NCI-H1105 treated with DMSO at 0.1 percent for 48 hours (cell line): Measurements from ENCODE around the gene DAGLA.

ENCODE experiments used
- DNase-seq: peaks from one replicate; lab custom pipeline; 2025; lab: John Stamatoyannopoulos, UW

DAGLA gene

DNA sequence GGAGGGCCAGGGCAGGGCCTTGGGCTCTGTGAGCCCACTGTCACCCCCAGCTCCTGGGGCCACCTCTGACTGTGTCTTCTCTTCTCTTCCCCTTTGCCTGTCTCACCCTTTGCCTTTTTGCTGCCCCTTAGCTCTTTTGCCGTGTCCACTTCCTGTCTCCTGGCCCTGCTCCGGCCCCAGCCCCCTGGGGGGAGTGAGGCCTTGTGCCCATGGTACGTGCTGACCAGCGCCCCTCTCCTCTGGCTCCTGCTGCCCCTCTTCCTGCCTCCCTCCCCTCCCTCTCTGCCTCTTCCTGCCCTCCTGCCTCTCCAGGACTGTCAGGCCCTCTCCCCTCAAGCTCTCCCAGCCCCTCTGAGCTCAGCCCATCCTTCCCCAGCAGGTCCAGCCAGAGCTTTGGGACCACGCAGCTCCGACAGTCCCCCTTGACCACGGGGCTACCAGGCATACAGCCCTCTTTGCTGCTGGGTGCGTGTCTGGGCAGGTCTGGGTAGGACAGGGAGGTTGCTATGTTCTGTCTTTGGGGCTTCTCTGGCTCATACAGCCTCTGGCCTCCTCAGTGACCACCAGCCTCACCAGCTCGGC lies 100.5 kb downstream of the DAGLA start:
- no peak for DNase-seq

DNA sequence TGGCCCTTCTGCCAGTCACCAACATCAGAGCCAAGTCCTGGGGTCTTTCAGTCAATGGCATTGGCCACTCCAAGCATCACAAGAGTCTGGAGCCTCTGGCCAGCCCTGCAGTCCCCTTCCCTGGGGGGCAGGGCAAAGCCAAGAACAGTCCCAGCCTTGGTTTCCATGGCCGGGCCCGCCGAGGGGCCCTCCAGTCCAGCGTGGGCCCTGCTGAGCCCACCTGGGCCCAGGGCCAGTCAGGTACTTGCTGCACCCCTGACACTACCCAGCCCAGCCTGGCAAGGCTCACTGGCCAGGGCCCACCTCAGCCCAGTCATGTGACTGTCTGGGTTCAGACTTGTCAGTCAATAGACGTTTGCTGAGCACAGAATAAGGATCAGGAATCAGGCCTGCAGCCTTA lies 101.4 kb downstream of the DAGLA start:
- DNase-seq = no peak

DNA sequence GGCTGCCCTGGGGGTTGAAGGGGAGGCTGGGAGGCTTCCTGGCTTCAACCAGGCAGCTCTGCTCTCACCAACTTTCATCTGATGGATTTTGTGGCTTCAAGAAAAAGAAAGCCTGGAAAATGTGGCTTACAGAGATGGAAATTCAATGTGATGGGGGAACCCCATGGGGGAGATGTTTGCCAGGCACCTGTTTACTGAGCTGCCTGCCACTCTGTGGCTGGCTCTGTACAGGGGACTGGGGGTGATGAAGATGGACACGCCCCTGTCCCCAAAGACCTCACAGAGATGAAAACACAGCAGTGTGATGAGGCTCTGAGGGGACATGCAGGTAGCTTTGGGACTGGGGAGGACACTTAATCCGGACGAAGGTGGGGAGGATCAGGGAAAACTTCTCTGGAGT lies 102.1 kb downstream of the DAGLA start:
- DNase-seq = no peak

DNA sequence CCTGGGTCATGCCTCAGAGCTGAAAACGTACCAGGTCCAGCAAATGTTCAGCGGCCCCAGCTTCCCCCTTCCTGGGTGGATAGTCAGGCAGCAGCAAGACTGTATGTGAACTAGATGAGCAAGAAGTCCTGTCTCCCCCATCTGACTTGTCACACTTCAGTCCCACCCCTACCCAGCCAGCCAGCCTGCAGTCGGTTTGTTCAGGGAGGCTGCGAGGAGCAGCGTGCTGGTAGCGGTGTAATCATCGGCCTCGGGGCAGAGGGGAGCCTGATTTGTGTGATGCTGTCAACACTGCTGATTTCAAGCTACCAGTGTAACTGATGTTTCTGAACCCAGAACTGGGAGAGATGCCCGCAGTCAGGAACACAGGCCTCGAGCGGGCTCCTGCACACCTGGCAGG lies 102.7 kb downstream of the DAGLA start:
- no peak for DNase-seq

DNA sequence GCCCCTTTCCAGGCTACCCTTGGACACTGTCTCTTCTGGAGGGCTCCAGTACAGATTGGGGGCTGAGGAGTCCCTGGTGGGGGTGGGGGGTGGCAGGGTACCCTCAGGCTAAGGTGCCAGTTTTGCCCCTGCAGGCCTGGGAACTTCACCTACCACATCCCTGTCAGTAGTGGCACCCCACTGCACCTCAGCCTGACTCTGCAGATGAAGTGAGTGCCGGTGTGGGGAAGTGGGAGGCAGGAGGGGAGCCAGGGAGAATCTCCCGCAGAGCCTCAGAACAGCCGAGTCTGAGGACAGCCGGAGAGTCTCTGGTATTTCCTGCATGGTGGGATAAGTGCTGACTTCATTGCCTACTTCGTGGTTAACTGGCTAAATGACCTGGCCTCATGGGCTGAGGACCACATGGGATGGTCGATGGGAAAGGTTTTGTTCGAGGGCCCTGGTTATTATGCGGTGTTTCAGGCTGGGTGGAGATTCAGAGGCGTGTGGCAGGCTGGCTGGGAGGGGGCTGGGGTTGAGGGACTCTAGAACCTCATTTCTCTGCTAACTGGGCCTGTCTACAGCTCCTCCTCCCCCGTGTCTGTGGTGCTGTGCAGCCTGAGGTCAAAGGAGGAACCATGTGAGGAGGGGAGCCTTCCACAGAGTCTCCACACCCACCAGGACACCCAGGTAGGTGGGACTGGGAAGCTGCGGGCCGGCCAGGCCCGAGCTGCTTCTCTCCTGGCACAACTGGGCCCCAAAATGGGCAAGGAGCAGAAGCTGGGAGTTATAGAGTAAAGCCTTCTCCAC lies 103.7 kb downstream of the DAGLA start:
- DNase-seq = no peak

DNA sequence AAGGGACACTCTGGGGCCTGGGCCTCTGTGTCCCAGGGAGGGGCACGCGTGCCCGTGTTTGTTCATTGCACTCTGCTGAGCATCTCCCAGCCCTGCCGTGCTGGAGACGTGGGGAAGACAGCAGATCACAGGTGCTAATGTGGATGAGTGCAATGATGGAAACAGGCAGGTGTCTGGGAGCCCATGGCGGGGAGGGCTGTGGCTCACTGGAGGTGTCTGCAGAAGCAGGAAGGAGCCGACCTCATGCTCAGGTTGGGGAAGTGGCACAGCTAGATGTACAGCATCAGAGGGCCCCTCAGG lies 104.3 kb downstream of the DAGLA start:
- DNase-seq = no peak

DNA sequence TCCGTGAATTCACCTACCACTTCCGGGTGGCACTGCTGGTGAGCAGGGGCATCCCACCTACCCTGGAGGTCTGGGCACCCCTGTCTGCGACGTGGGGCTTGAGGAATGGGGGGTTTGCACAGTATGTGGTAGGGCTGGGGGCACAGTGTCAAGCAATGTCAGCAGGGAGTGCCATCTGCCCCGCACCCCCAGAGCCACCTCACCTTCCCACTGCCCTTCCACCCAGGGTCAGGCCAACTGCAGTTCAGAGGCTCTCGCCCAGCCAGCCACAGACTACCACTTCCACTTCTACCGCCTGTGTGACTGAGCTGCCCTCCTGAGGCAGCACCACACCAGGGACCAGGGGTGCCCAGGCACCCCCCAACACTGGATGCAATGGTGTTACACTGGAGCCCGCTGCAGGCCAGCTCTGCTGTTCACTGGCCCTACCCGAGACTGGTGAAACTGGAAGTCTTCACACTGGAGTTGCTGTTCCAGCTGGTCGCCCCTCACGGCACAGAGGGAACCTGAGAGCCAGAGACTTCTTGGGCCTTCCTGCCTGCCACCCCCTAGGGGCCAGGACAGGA lies 105.7 kb downstream of the DAGLA start:
- no peak for DNase-seq

DNA sequence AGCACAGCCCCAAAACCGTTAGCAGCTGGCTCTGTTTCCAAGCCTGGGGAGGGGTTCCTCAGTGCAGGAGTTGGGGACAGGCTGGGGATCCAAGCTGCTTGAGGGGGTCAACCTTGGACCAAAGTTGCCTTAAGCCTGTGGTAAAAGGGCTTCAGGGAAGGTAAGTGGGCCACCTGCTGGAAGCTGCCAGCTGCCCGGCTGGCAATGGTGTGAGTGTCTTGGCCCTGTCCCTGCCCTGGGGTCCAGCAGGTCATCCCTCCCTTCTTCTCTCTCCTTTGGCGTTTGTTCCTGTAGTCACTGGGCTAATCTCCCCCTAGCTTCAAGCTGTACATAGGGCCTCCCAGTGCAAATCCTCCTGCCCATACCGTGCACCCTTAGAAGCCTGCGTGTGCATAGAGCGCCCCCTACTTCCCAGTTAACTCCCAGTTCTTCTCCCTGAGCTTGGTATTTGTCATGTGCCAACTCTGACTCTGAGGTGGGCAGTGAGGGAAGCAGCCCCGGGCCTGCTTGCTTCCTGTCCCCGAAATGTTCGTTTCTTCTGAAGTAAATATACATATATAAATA lies 107.8 kb downstream of the DAGLA start:
- peak; percentile 4 for DNase-seq

DNA sequence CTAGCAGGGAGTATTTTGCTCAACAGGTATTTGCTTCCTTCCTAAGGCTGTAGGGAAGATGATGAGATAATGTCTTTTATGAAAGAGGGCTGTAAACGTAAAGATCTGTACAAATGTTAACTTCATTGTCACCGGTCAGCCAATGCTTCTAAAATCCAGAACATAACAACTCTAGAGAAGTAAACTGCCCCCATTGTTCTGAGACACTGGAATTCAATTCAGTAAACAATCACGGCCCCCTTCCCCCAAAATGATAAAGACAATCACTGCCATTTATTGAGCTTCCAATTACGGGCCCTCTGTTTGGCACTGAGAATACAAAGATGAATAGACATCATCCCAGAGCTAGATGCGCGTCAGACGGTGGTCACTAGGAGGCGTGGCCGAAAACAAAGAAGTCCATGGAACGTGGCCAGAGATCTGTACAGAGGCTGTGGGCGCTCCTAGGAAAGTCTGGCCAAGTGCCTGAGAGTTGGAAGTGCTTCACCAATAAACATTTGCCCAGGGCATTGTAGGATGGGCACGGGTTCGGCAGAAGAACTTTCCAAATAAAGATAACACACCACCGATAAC lies 111.6 kb downstream of the DAGLA start:
- peak; percentile 72 for DNase-seq

DNA sequence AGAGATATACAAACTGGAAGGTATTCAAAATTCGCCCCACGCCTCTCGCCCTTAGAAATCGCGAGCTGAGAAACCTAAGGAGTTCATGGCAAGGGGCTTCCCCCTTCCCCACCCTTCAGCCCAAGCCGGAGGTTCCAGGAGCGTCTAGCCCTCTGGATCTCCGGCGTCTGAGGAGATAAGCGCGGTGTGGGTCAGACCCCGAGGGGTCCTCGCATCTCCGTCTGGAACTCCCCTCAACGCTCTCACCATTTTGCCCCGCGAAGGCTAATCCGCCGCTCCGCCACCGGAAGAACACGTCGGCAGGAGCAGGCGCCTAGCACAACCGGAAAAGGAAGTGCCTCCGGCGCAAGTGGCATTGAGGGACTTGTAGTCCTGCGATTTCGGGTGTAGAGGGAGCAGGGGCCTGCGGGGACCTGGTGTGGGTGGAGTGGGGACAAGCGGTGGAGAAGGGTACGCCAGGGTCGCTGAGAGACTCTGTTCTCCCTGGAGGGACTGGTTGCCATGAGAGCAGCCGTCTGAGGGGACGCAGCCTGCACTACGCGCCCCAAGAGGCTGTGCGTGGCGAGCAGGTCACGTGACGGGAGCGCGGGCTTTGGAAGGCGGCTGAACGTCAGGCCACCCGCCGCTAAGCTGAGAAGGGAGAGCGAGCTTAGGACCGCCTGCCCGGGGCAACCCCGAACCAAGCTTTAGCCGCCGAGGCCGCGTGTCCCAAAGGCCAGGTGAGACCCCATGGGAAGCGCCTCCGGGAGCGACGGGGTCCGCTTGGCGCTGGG lies 112.3 kb downstream of the DAGLA start, which contains the start of the genes FEN1 and TMEM258:
TSS of gene FEN1 (plus strand) at position 602 of the 773 bp plus-strand sequence. CDS start 2,451 bp downstream, outside the sequence.
TSS of gene TMEM258 (minus strand) at position 290 of the 773 bp plus-strand sequence. CDS start at position 249, 41 bp downstream.
- peak; percentile 91 for DNase-seq

DNA sequence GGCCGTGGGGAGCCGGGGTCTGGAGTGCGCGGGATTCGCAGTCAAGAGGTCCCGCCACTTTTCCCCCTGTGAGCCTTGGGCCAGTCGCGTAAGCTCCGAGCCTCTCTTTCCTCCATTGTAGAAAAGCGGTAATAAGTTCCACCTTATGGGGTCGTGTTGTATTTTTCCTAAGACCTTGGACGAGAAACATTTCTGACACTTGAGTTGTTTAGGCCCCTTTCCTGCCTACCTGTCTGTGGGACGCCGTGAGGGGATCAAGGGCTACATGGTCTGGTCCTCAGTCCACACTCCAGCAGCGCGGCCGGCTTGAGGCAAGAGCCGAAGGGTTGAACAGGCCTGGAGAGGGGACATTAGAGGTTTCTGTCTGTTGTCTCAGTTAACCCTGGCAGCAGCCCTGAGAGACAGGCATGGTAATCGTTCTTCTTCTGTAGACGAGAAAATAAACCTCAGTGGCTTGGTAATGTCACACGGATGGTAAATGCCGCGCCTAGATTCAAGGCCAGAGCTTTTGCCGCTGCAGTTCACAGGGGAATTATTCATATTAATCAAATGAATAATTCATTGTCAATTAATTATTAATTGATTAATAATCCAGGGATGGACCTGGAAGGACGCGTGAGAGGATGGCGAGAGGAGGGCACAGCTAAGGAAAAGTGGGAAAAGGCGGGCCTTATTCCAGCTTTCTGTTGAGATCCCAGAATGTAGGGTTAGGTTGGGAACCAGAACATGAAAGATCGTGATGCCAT lies 113.1 kb downstream of the DAGLA start:
- peak; percentile 69 for DNase-seq

DNA sequence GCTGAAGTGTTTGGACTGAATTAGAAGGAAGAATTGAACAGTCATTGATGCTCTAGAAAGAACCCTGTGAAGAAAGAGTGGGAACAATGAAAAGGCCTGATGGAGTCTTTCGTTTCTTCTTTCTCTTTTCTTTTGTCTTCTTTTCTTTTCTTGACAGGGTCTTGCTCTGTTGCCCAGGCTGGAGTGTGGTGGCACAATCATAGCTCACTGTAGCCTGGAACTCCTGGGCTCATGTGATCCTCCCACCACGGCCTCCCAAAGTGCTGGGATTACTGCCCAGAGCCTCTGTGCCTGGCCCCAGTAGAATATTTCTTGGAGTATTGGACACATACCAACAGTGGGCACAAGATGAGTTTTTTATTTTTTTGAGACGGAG lies 113.6 kb downstream of the DAGLA start:
- no peak for DNase-seq

DNA sequence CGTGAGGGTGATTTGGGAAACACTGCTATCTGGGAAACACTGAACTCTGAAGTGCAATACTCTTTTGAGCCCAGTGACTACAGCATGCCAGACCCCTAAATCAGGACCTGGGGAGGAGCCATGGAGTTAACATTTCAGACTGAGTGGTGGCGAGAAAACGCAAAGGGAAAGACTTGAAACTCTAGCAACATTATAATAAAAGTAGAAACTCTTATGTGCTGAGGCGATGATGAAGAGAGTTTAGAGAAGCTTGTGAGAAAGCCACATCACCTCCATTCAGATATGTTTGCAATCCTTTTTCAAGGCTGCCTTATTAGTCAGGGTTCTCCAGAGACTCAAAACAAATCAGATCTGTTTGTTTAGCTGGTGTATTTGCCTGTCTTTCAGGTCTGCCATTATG lies 114.4 kb downstream of the DAGLA start:
- no peak for DNase-seq

DNA sequence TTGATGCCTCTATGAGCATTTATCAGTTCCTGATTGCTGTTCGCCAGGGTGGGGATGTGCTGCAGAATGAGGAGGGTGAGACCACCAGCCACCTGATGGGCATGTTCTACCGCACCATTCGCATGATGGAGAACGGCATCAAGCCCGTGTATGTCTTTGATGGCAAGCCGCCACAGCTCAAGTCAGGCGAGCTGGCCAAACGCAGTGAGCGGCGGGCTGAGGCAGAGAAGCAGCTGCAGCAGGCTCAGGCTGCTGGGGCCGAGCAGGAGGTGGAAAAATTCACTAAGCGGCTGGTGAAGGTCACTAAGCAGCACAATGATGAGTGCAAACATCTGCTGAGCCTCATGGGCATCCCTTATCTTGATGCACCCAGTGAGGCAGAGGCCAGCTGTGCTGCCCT lies 115.3 kb downstream of the DAGLA start:
- no peak for DNase-seq

DNA sequence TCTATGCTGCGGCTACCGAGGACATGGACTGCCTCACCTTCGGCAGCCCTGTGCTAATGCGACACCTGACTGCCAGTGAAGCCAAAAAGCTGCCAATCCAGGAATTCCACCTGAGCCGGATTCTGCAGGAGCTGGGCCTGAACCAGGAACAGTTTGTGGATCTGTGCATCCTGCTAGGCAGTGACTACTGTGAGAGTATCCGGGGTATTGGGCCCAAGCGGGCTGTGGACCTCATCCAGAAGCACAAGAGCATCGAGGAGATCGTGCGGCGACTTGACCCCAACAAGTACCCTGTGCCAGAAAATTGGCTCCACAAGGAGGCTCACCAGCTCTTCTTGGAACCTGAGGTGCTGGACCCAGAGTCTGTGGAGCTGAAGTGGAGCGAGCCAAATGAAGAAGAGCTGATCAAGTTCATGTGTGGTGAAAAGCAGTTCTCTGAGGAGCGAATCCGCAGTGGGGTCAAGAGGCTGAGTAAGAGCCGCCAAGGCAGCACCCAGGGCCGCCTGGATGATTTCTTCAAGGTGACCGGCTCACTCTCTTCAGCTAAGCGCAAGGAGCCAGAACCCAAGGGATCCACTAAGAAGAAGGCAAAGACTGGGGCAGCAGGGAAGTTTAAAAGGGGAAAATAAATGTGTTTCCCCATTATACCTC lies 115.8 kb downstream of the DAGLA start:
- DNase-seq = no peak
